ENCODE measurements around the gene UNC45B. TPM values are rescaled to one million over a fixed set of nuclear protein-coding genes. Genes with fewer than 3 reads are reported as not detected.

The UNC45B gene
- total RNA-seq, 1 experiment from 2014 or later, result 0.07 TPM

- TF ChIP-seq AR (CRISPR knock-in tag; IDR thresholded peaks at IDR 0.05) (no peak), ZNF425 (CRISPR knock-in tag; conservative IDR thresholded peaks at IDR 0.05) (no peak), E2F5 (CRISPR knock-in tag; IDR thresholded peaks at IDR 0.05) (no peak), E2F4 (CRISPR knock-in tag; IDR thresholded peaks at IDR 0.05; ENCODE audit: borderline replicate concordance, low read depth) (no peak)
Observed at GRCh38 chr17:35103271-35103670, 44.3 kb upstream of the UNC45B start (continued).

GRCh38 chr17:35104844-35105450 is 42.7 kb upstream of the UNC45B start:
- H3K36me3 Mint-ChIP-seq, result peaks cover 22% of the 10 kb centered on the region
- H3K27me3 Mint-ChIP-seq (ENCODE audit: low read depth), result no peaks in the 10 kb centered on the region
- DNase-seq (ENCODE audit: low spot score) (no peak), ATAC-seq (no peak)
- ChIA-PET CTCF (no interaction called here), POLR2A (no interaction called here)
- H3K4me1 Mint-ChIP-seq, result no peaks in the 10 kb centered on the region
- H3K27ac Mint-ChIP-seq, result no peak overlapping the region
- no peak overlapping the region for H3K4me3 Mint-ChIP-seq
- no peaks in the 10 kb centered on the region for H3K9me3 Mint-ChIP-seq
- TF ChIP-seq CDX4 (CRISPR knock-in tag; IDR thresholded peaks at IDR 0.05; ENCODE audit: borderline replicate concordance), result no peak
- no peak for TF ChIP-seq ZNF317 (CRISPR knock-in tag; IDR thresholded peaks at IDR 0.05; ENCODE audit: borderline replicate concordance, low read depth)
- TF ChIP-seq NFYB (CRISPR knock-in tag; conservative IDR thresholded peaks at IDR 0.05; ENCODE audit: low read depth), result no peak
- TF ChIP-seq GTF2I (CRISPR knock-in tag; conservative IDR thresholded peaks at IDR 0.05), result no peak
- TF ChIP-seq KAT7 (CRISPR knock-in tag; IDR thresholded peaks at IDR 0.05; ENCODE audit: borderline replicate concordance), result no peak
- no peak for TF ChIP-seq CTCF (IDR thresholded peaks at IDR 0.05)
- TF ChIP-seq JAZF1 (CRISPR knock-in tag; IDR thresholded peaks at IDR 0.05), result no peak
- TF ChIP-seq NR3C1 (CRISPR knock-in tag; conservative IDR thresholded peaks at IDR 0.05; ENCODE audit: low read depth), result no peak
- no peak for TF ChIP-seq ZNF219 (CRISPR knock-in tag; IDR thresholded peaks at IDR 0.05; ENCODE audit: borderline replicate concordance)
- no peak for TF ChIP-seq ZNF232 (CRISPR knock-in tag; IDR thresholded peaks at IDR 0.05)
- no peak for TF ChIP-seq STAT6 (CRISPR knock-in tag; conservative IDR thresholded peaks at IDR 0.05; ENCODE audit: low read depth)
- no peak for TF ChIP-seq IRF1 (CRISPR knock-in tag; IDR thresholded peaks at IDR 0.05)
- TF ChIP-seq HMGXB4 (CRISPR knock-in tag; IDR thresholded peaks at IDR 0.05), result no peak
- no peak for TF ChIP-seq TEAD4 (CRISPR knock-in tag; IDR thresholded peaks at IDR 0.05)
- TF ChIP-seq ZNF671 (CRISPR knock-in tag; IDR thresholded peaks at IDR 0.05), result no peak
- TF ChIP-seq MYBL2 (CRISPR knock-in tag; IDR thresholded peaks at IDR 0.05), result no peak
- no peak for TF ChIP-seq RORB (CRISPR knock-in tag; IDR thresholded peaks at IDR 0.05)
